H1 (cell line): ENCODE data around the gene BTBD3. TPM values are rescaled to one million over a fixed set of nuclear protein-coding genes. Genes with fewer than 3 reads are reported as not detected.

ENCODE experiments used
- CTCF ChIA-PET: fragments of 300-600 bp; sonication (Branson Sonifier 250); formaldehyde crosslinking; loops from one replicate; lab custom pipeline; 2021; ENCODE audit not compliant: partially characterized antibody; lab: Charles Lee
- POLR2A ChIA-PET: fragments of 300-600 bp; sonication (Branson Sonifier 250); formaldehyde crosslinking; loops from one replicate; lab custom pipeline; 2021; ENCODE audit warnings: inconsistent platforms; ENCODE audit not compliant: partially characterized antibody; lab: Charles Lee
- DNase-seq, 2 experiments: peaks; one replicate each; pipeline versions ENCODE4 v3.0.0 to v3.0.0-alpha.2; 2010 to 2022; ENCODE audit warnings: low spot score in 2 of 2, low read depth in 1 of 2, mixed read lengths in 1 of 2
- FAIRE-seq: peaks from 2 replicates; lab custom pipeline; 2011; peaks lifted over from hg19 to GRCh38; lab: Jason Lieb, UNC
- H2AFZ ChIP-seq: 2 replicates; pipeline ENCODE4 v1.8.1; 2012; ENCODE audit warnings: low read length, inconsistent platforms
- H2AK5ac ChIP-seq: 2 replicates; pipeline ENCODE4 v1.6.1; 2013; ENCODE audit warnings: low read depth, low read length
- H2BK120ac ChIP-seq: replicated peaks from 2 replicates; pipeline ENCODE3; 2013; ENCODE audit warnings: low read depth, low read length, inconsistent platforms
- H2BK12ac ChIP-seq: 2 replicates; pipeline ENCODE4 v1.6.1; 2013; ENCODE audit warnings: low read depth, low read length
- H2BK15ac ChIP-seq: 2 replicates; pipeline ENCODE4 v1.6.1; 2013; ENCODE audit warnings: low read length
- H2BK20ac ChIP-seq: 2 replicates; pipeline ENCODE4 v1.6.1; 2013; ENCODE audit warnings: low read length
- H2BK5ac ChIP-seq: 2 replicates; pipeline ENCODE4 v1.6.1; 2013; ENCODE audit warnings: low read depth, low read length
- H3K14ac ChIP-seq: 2 replicates; pipeline ENCODE4 v1.6.1; 2013; ENCODE audit warnings: inconsistent platforms; ENCODE audit not compliant: insufficient read length
- H3K18ac ChIP-seq: 2 replicates; pipeline ENCODE4 v1.6.1; 2013; ENCODE audit warnings: low read length; ENCODE audit errors: extremely low read depth
- H3K23ac ChIP-seq: 2 replicates; pipeline ENCODE4 v1.6.1; 2013; ENCODE audit warnings: inconsistent platforms; ENCODE audit not compliant: insufficient read length
- H3K23me2 ChIP-seq: 2 replicates; pipeline ENCODE4 v1.6.1; 2013; ENCODE audit warnings: low read depth, low read length
- H3K27ac ChIP-seq: 2 replicates; pipeline ENCODE4 v1.6.1; 2011; ENCODE audit warnings: low read depth, low read length, inconsistent platforms
- H3K27me3 ChIP-seq, 4 experiments: replicated peaks in 1 of 4; 1 replicate in 1 of 4; 2 replicates in 3 of 4; pipeline versions ENCODE4 v1.6.1 to v1.8.1; 2011 to 2013; ENCODE audit warnings: low read length in 3 of 4, mild to moderate bottlenecking in 3 of 4, inconsistent platforms in 2 of 4, mixed read lengths in 2 of 4, moderate library complexity in 1 of 4; ENCODE audit not compliant: control insufficient read depth in 3 of 4, insufficient read depth in 3 of 4; ENCODE audit errors: extremely low read depth in 1 of 4
- H3K36me3 ChIP-seq, 4 experiments: 2 replicates each; pipeline versions ENCODE4 v1.6.1 to v1.8.1; 2011 to 2013; ENCODE audit warnings: mild to moderate bottlenecking in 4 of 4, low read length in 3 of 4, moderate library complexity in 2 of 4, control low read depth in 1 of 4, inconsistent platforms in 1 of 4; ENCODE audit not compliant: insufficient read depth in 4 of 4, control insufficient read depth in 2 of 4
- H3K4ac ChIP-seq: replicated peaks from 2 replicates; pipeline ENCODE3; 2013; ENCODE audit warnings: low read length, low read depth, mixed read lengths, inconsistent platforms; ENCODE audit not compliant: insufficient read length
- H3K4me1 ChIP-seq, 4 experiments: replicated peaks in 1 of 4; 1 replicate in 1 of 4; 2 replicates in 3 of 4; pipeline versions ENCODE4 v1.6.1 to v1.8.1; 2011 to 2013; ENCODE audit warnings: low read length in 3 of 4, inconsistent platforms in 2 of 4, mixed read lengths in 1 of 4; ENCODE audit not compliant: insufficient read depth in 4 of 4, control insufficient read depth in 3 of 4
- H3K4me2 ChIP-seq, 2 experiments: 2 replicates each; pipeline versions ENCODE4 v1.6.1 to v1.8.1; 2011 to 2013; ENCODE audit warnings: low read depth in 2 of 2, low read length in 2 of 2, control low read depth in 1 of 2, inconsistent platforms in 1 of 2, mild to moderate bottlenecking in 1 of 2; ENCODE audit not compliant: insufficient read depth in 1 of 2
- H3K4me3 ChIP-seq, 4 experiments: fragments of 200-600, 300-600 bp in 1 of 4; sonication (generic), shearing (Covaris generic), sonication (Bioruptor Twin) in 1 of 4; 2 replicates each; pipeline versions ENCODE4 v1.5.1 to v1.8.1; 2011 to 2016; ENCODE audit warnings: low read length in 4 of 4, low read depth in 3 of 4, control low read depth in 2 of 4, inconsistent platforms in 2 of 4, mild to moderate bottlenecking in 2 of 4, mixed read lengths in 1 of 4, moderate library complexity in 1 of 4; ENCODE audit not compliant: insufficient read depth in 2 of 4; ENCODE audit errors: extremely low read depth in 1 of 4
- H3K56ac ChIP-seq: replicated peaks from 2 replicates; pipeline ENCODE3; 2013; ENCODE audit warnings: low read depth, mild to moderate bottlenecking, mixed read lengths, low read length, inconsistent platforms; ENCODE audit not compliant: insufficient read length
- H3K79me1 ChIP-seq: 2 replicates; pipeline ENCODE4 v1.6.1; 2013; ENCODE audit warnings: low read depth, low read length, control low read depth
- H3K79me2 ChIP-seq, 2 experiments: 2 replicates each; pipeline versions ENCODE4 v1.6.1 to v1.8.1; 2012 to 2013; ENCODE audit warnings: low read length in 2 of 2, mild to moderate bottlenecking in 2 of 2, inconsistent platforms in 1 of 2; ENCODE audit not compliant: insufficient read depth in 2 of 2, control insufficient read depth in 1 of 2
- H3K9ac ChIP-seq, 4 experiments: replicated peaks in 1 of 4; 1 replicate in 1 of 4; 2 replicates in 3 of 4; pipeline versions ENCODE4 v1.6.1 to v1.8.1; 2011 to 2013; ENCODE audit warnings: low read depth in 3 of 4, low read length in 3 of 4, control low read depth in 2 of 4, mild to moderate bottlenecking in 2 of 4, moderate library complexity in 2 of 4, inconsistent platforms in 1 of 4; ENCODE audit errors: extremely low read depth in 1 of 4
- H3K9me3 ChIP-seq, 2 experiments: 2 replicates each; pipeline versions ENCODE4 v1.6.1 to v1.8.1; 2012 to 2013; ENCODE audit warnings: mild to moderate bottlenecking in 2 of 2, moderate library complexity in 2 of 2, control low read depth in 1 of 2, inconsistent platforms in 1 of 2, low read depth in 1 of 2, low read length in 1 of 2, mixed read lengths in 1 of 2; ENCODE audit not compliant: insufficient read depth in 2 of 2
- H4K20me1 ChIP-seq, 2 experiments: replicated peaks in 1 of 2; 2 replicates each; pipeline versions ENCODE3 to v1.8.1; 2011 to 2013; ENCODE audit warnings: inconsistent platforms in 2 of 2, low read length in 2 of 2, mild to moderate bottlenecking in 1 of 2; ENCODE audit not compliant: insufficient read depth in 2 of 2, control insufficient read depth in 1 of 2
- H4K5ac ChIP-seq: 2 replicates; pipeline ENCODE4 v1.6.1; 2013; ENCODE audit warnings: low read length, low read depth, mixed read lengths, inconsistent platforms; ENCODE audit not compliant: insufficient read length
- H4K8ac ChIP-seq: 2 replicates; pipeline ENCODE4 v1.8.0; 2013; ENCODE audit warnings: mild to moderate bottlenecking, moderate library complexity, low read length, inconsistent platforms; ENCODE audit not compliant: insufficient read depth; ENCODE audit errors: extremely low read depth
- H4K91ac ChIP-seq: replicated peaks from 2 replicates; pipeline ENCODE3; 2013; ENCODE audit warnings: low read length, mixed read lengths, inconsistent platforms; ENCODE audit not compliant: insufficient read length
- CEBPB ChIP-seq: IDR thresholded peaks from 2 replicates; pipeline ENCODE4 v1.6.1; 2012; ENCODE audit warnings: low read depth, low read length
- CHD2 ChIP-seq: IDR thresholded peaks from 2 replicates; pipeline ENCODE4 v1.6.1; 2012; ENCODE audit warnings: low read length, improper control_type of control experiment
- E2F6 ChIP-seq: IDR thresholded peaks from 2 replicates; pipeline ENCODE4 v1.6.1; 2012; ENCODE audit warnings: inconsistent platforms
- GTF2F1 ChIP-seq: IDR thresholded peaks from 2 replicates; pipeline ENCODE4 v1.6.1; 2012; ENCODE audit warnings: low read depth, low read length, improper control_type of control experiment, borderline replicate concordance
- KDM4A ChIP-seq: IDR thresholded peaks from one replicate; pipeline ENCODE4 v1.7.1; 2012; ENCODE audit warnings: low read depth, mild to moderate bottlenecking, moderate library complexity, low read length, inconsistent platforms; ENCODE audit not compliant: severe bottlenecking
- POLR2A ChIP-seq, 2 experiments: IDR thresholded peaks; 1 replicate in 1 of 2; 2 replicates in 1 of 2; pipeline ENCODE4 v1.6.1; 2011; ENCODE audit warnings: low read depth in 2 of 2, low read length in 2 of 2, mild to moderate bottlenecking in 2 of 2; ENCODE audit errors: control extremely low read depth in 1 of 2
- RNF2 ChIP-seq: fragments of 200-900, 300-1000 bp; sonication (generic); IDR thresholded peaks from 2 replicates; pipeline ENCODE4 v1.7.1; 2016; ENCODE audit warnings: borderline replicate concordance, low read depth, mild to moderate bottlenecking, antibody characterized with exemption, low read length; ENCODE audit not compliant: poor library complexity, severe bottlenecking; ENCODE audit errors: missing control alignments
- SIRT6 ChIP-seq: IDR thresholded peaks from one replicate; pipeline ENCODE4 v1.7.1; 2012; ENCODE audit warnings: low read length, inconsistent platforms
- SRF ChIP-seq: IDR thresholded peaks from 2 replicates; pipeline ENCODE4 v1.6.1; 2011; ENCODE audit warnings: mild to moderate bottlenecking, low read depth, low read length, moderate library complexity
- polyA plus RNA-seq, 7 experiments: library from polyadenylated mRNA; depleted of rRNA in 3 of 7; stranded (reverse) in 5 of 7; unstranded in 2 of 7; fragments of >200 nt in 5 of 7; fragments of 200-250 nt in 2 of 7; gene quantifications; 1 replicate in 5 of 7; 2 replicates in 1 of 7; 4 replicates in 1 of 7; pipeline versions ENCODE4 v1.2.1 to v1.2.3, GENCODE V29; 2011 to 2013; ENCODE audit warnings: missing spikeins in 2 of 7, mixed read lengths in 2 of 7
- total RNA-seq: library from RNA; stranded (reverse); fragmentation: NEBNext Ultra II Directional; extraction: Animal tissue kit (Norgen Biotek cat#: 25700); gene quantifications from 2 replicates; pipeline ENCODE4 v1.2.1, GENCODE V29; 2021

The BTBD3 gene
- total and polyA plus RNA-seq, 2 of the 8 experiments (the other 6 are each of a cell fraction or from before 2014, with no cell fraction given) = 36.7 to 45.5 TPM

- no peak overlapping the region for H3K18ac ChIP-seq
- no peak overlapping the region for H3K14ac ChIP-seq
- H3K9me3 ChIP-seq = no peaks in the 10 kb centered on the region
- no peak overlapping the region for H2BK12ac ChIP-seq
- no peak overlapping the region for H3K4me3 ChIP-seq
- DNase-seq (no peak), FAIRE-seq (no peak)
- H3K27me3 ChIP-seq = no peaks in the 10 kb centered on the region
- no peak overlapping the region for H4K8ac ChIP-seq
- H2BK15ac ChIP-seq = no peak overlapping the region
- H2BK5ac ChIP-seq = no peak overlapping the region
- H2BK120ac ChIP-seq = no peak overlapping the region
- no peak overlapping the region for H2AFZ ChIP-seq
- no peaks in the 10 kb centered on the region for H3K4me1 ChIP-seq
- no peak overlapping the region for H3K9ac ChIP-seq
- ChIA-PET CTCF (interaction anchor here (0.7 to 1.5 kb wide), 2 partner anchors 12 to 36 kb away, joined by 3 read pairs; no protein-coding TSS in a partner anchor), POLR2A (no interaction called here)
- H2AK5ac ChIP-seq = no peak overlapping the region
- no peak overlapping the region for H3K23ac ChIP-seq
- no peaks in the 10 kb centered on the region for H3K79me2 ChIP-seq
- no peak overlapping the region for H4K5ac ChIP-seq
- H3K56ac ChIP-seq = no peak overlapping the region
- H4K91ac ChIP-seq = no peak overlapping the region
- no peak overlapping the region for H3K27ac ChIP-seq
- H4K20me1 ChIP-seq = no peaks in the 10 kb centered on the region
- H3K36me3 ChIP-seq = no peaks in the 10 kb centered on the region; a peak in 1 of 8 replicates
- TF ChIP-seq E2F6 = no peak
- no peak for TF ChIP-seq KDM4A
- no peak for TF ChIP-seq CHD2
- no peak for TF ChIP-seq POLR2A (IDR thresholded peaks at IDR 0.05; ENCODE audit: control extremely low read depth in 1 of 2, low read depth in 2 of 2, low read length in 2 of 2)
- no peak for TF ChIP-seq RNF2
- TF ChIP-seq SRF = no peak
- TF ChIP-seq CEBPB = no peak
- TF ChIP-seq GTF2F1 = no peak
- TF ChIP-seq SIRT6 = no peak
- no peak overlapping the region for H3K4ac ChIP-seq
- H3K4me2 ChIP-seq = no peak overlapping the region
- no peaks in the 10 kb centered on the region for H3K23me2 ChIP-seq
- H2BK20ac ChIP-seq = no peak overlapping the region
- H3K79me1 ChIP-seq = no peaks in the 10 kb centered on the region
Measured at GRCh38 chr20:11937230-11937629, 19.5 kb downstream of the BTBD3 start.
